Common myeloid progenitor, CD34-positive (primary cell): ENCODE results near the gene HDAC9.

Experiments used
- CTCF ChIA-PET: fragments of 350-600 bp; sonication (Branson Sonifier 250); formaldehyde crosslinking; loops from one replicate; lab custom pipeline; 2021; ENCODE audit warnings: antibody characterized with exemption; lab: Charles Lee
- POLR2A ChIA-PET: fragments of 350-600 bp; sonication (Branson Sonifier 250); formaldehyde crosslinking; loops from one replicate; lab custom pipeline; 2021; ENCODE audit warnings: antibody characterized with exemption; lab: Charles Lee
- DNase-seq, 3 donors: peaks; one replicate each; pipeline versions ENCODE4 v3.0.0 to v3.0.0-alpha.2; 2013
- H3K27ac ChIP-seq, 2 experiments: 1 replicate in 1 of 2; 2 replicates in 1 of 2; pipeline ENCODE4 v1.7.0; 2013; ENCODE audit warnings: inconsistent platforms in 2 of 2, low read length in 2 of 2, mild to moderate bottlenecking in 2 of 2, low read depth in 1 of 2, moderate library complexity in 1 of 2; ENCODE audit not compliant: severe bottlenecking in 2 of 2, insufficient read depth in 1 of 2, poor library complexity in 1 of 2
- H3K27me3 ChIP-seq, 5 experiments: replicated peaks in 2 of 5; 1 replicate in 3 of 5; 2 replicates in 2 of 5; pipeline versions ENCODE4 v1.6.1 to v1.7.0; 2013; ENCODE audit warnings: low read length in 4 of 5, mild to moderate bottlenecking in 2 of 5, moderate library complexity in 2 of 5, inconsistent platforms in 1 of 5; ENCODE audit not compliant: insufficient read depth in 5 of 5, control insufficient read depth in 4 of 5
- H3K36me3 ChIP-seq, 4 experiments: 1 replicate in 2 of 4; 2 replicates in 2 of 4; pipeline versions ENCODE4 v1.6.1 to v1.7.0; 2013; ENCODE audit warnings: low read length in 3 of 4, control low read depth in 1 of 4, mild to moderate bottlenecking in 1 of 4; ENCODE audit not compliant: control insufficient read depth in 4 of 4, insufficient read depth in 4 of 4
- H3K4me1 ChIP-seq, 4 experiments: 1 replicate in 3 of 4; 2 replicates in 1 of 4; pipeline versions ENCODE4 v1.6.1 to v1.7.1; 2013; ENCODE audit warnings: low read length in 3 of 4, mild to moderate bottlenecking in 3 of 4, control low read depth in 1 of 4, inconsistent platforms in 1 of 4, moderate library complexity in 1 of 4; ENCODE audit not compliant: control insufficient read depth in 4 of 4, insufficient read depth in 4 of 4; ENCODE audit errors: control extremely low read depth in 1 of 4
- H3K4me3 ChIP-seq, 7 experiments: 1 replicate in 4 of 7; 2 replicates in 3 of 7; pipeline versions ENCODE4 v1.5.1 to v1.7.0; 2013; ENCODE audit warnings: mild to moderate bottlenecking in 7 of 7, low read length in 6 of 7, moderate library complexity in 6 of 7, inconsistent platforms in 2 of 7, low read depth in 2 of 7, control low read depth in 1 of 7; ENCODE audit not compliant: insufficient read depth in 4 of 7, control insufficient read depth in 1 of 7; ENCODE audit errors: extremely low read depth in 1 of 7
- H3K9me3 ChIP-seq, 5 experiments: 1 replicate in 4 of 5; 2 replicates in 1 of 5; pipeline versions ENCODE4 v1.6.1 to v1.7.1; 2013; ENCODE audit warnings: low read length in 4 of 5, mild to moderate bottlenecking in 2 of 5, inconsistent platforms in 1 of 5, low read depth in 1 of 5, moderate library complexity in 1 of 5; ENCODE audit not compliant: control insufficient read depth in 4 of 5, insufficient read depth in 2 of 5; ENCODE audit errors: control extremely low read depth in 1 of 5
- WGBS: methylation state at CpG from one replicate; pipeline ENCODE4 v1.1.5; 2013; ENCODE audit not compliant: insufficient coverage; 5-methylcytosine and 5-hydroxymethylcytosine counted together

The HDAC9 gene

DNA sequence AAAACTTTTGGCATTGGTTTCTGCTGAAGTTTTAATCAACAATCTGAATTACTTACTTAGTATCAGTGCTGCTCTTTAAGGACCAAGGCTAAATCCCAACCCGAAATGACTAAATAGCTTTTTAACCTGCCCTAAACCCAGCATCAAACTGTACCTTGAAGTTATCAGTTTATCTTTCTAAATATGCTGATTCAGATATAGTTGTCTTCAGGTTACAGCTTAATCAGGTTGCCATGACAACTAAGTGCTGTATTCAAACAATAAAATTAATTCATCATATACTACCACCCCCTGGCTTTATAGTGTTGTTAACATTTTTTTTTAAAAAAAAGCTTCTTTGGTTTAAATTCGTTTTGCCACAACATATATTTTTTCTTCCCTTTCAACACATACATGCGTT is 382.3 kb downstream of the HDAC9 start:
- DNase-seq: no peak
- no peak overlapping the region for H3K4me3 ChIP-seq
- peaks cover 0 to 6% (median 0%) of the 10 kb centered on the region in 5 experiments for H3K9me3 ChIP-seq
- H3K27me3 ChIP-seq: no peaks in the 10 kb centered on the region
- ChIA-PET POLR2A (no interaction called here), CTCF (no interaction called here)
- H3K27ac ChIP-seq: no peak overlapping the region
- WGBS: no CpG with 5 or more reads among the region's 3 CpGs
- H3K36me3 ChIP-seq: no peaks in the 10 kb centered on the region
- no peaks in the 10 kb centered on the region for H3K4me1 ChIP-seq

GRCh38 chr7:18886832-18887231 is 391.3 kb downstream of the HDAC9 start:
- H3K9me3 ChIP-seq: peaks cover 0 to 1% (median 0%) of the 10 kb centered on the region in 5 experiments
- POLR2A ChIA-PET: no interaction called here
- DNase-seq: no peak
- H3K4me3 ChIP-seq: no peak overlapping the region
- no CpG with 5 or more reads among the region's 4 CpGs for WGBS
- H3K36me3 ChIP-seq: no peaks in the 10 kb centered on the region
- no peaks in the 10 kb centered on the region for H3K4me1 ChIP-seq
- no peaks in the 10 kb centered on the region for H3K27me3 ChIP-seq
- H3K27ac ChIP-seq: no peak overlapping the region
- CTCF ChIA-PET: no interaction called here

GRCh38 chr7:18889436-18889835 is 393.9 kb downstream of the HDAC9 start:
- no peaks in the 10 kb centered on the region for H3K4me1 ChIP-seq
- H3K27ac ChIP-seq: no peak overlapping the region
- POLR2A ChIA-PET: no interaction called here
- no peaks in the 10 kb centered on the region for H3K36me3 ChIP-seq
- WGBS: 83% methylated on average over 1 of the region's 1 CpG
- no peak overlapping the region for H3K4me3 ChIP-seq
- CTCF ChIA-PET: no interaction called here
- DNase-seq: no peak
- H3K27me3 ChIP-seq: no peaks in the 10 kb centered on the region
- H3K9me3 ChIP-seq: no peaks in the 10 kb centered on the region

DNA sequence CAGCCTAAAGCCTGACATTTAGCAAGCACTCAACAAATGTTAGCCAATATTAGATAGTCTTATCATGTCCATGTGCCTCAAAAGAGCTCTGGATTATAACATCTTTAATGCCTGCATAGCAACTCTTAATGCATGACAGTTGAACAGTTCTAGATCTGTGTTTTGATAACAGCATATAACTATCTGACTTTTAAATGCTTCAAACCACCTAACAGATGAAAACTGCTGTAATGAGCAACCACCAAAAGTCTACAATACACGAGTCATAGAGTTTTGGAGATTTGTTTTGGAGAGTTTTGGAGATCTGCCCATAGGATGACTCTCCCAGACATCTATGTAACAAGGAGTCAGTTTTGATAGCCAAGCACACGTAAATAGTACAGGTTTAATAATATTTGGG is 394.6 kb downstream of the HDAC9 start:
- no CpG with 5 or more reads among the region's 2 CpGs for WGBS
- CTCF ChIA-PET: no interaction called here
- DNase-seq: no peak

DNA sequence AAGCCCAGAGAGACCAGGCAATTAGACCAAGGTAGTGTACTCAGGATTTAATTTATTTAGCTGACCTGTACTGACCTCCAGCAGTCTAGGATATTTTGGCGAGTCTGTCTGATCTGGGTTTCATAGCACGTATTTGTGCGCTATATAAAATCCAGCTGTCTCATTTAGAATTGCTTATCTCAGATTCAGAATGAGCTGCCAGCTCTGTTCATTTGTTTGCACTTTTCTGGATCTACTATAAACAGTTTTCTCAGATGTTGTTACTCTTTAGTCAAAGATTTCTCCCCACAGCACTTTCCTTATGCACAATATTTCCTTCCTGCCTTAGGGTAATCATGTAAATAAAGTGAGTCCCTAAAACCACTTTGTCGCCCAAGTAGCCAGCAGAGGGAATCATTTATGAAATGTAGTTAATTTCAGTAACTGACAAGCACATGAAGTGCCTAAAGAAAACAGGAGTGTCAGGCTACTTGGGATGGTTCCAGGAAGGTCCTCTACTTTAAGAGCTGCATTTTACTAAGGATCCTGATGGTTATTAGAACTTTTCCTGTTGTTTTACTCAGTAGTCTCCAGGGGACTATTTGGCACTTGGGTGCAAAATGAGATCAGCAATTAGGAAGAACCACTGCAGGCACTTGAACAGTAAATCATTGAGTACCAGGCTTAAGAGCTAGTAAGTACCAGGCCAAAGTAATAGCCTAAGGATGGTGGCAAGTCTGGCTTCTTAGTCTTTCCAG is 395.5 kb downstream of the HDAC9 start:
- Histone ChIP-seq H3K27ac (no peak overlapping the region), H3K9me3 (no peaks in the 10 kb centered on the region), H3K27me3 (no peaks in the 10 kb centered on the region), H3K4me3 (no peak overlapping the region), H3K4me1 (no peaks in the 10 kb centered on the region), H3K36me3 (no peaks in the 10 kb centered on the region)
- CTCF ChIA-PET: no interaction called here
- no peak for DNase-seq
- POLR2A ChIA-PET: no interaction called here
- WGBS: 97% methylated on average over 4 of the region's 4 CpGs

More for the DNA sequence above, 394.6 kb downstream of the HDAC9 start:
- Histone ChIP-seq H3K27me3 (no peaks in the 10 kb centered on the region), H3K4me3 (no peak overlapping the region), H3K9me3 (no peaks in the 10 kb centered on the region), H3K27ac (no peak overlapping the region), H3K36me3 (no peaks in the 10 kb centered on the region), H3K4me1 (no peaks in the 10 kb centered on the region)
- POLR2A ChIA-PET: no interaction called here

- H3K4me3 ChIP-seq: no peak overlapping the region
- H3K4me1 ChIP-seq: no peaks in the 10 kb centered on the region
- ChIA-PET CTCF (interaction anchor here (0.6 kb wide), 1 partner anchor 113 kb away, joined by 3 read pairs; no protein-coding TSS in a partner anchor), POLR2A (no interaction called here)
- no peaks in the 10 kb centered on the region for H3K36me3 ChIP-seq
- no peak for DNase-seq
- H3K27ac ChIP-seq: no peak overlapping the region
- H3K27me3 ChIP-seq: no peaks in the 10 kb centered on the region
- WGBS: 100% methylated on average over 3 of the region's 3 CpGs
- no peaks in the 10 kb centered on the region for H3K9me3 ChIP-seq
Measured at GRCh38 chr7:18893156-18893555, 397.6 kb downstream of the HDAC9 start.

DNA sequence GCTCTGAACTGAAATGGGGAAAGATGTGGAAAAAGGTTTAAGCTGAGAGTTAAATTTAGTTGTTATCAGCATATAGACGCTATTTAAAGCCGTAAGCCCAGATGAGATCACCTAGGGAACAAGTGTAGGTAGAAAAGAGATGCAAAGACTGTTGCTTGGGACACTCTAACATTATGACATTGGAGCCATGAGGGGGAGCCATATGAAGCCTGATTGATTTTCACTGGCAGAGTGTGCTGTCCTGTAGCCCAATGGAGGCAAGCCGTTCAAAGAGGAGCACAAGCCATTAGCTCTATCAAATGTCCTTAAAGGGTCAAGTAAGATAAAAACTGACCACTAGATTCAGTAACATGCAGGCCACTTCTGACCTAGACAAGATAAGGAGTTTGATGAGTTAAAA is 398.6 kb downstream of the HDAC9 start:
- Histone ChIP-seq H3K9me3 (no peaks in the 10 kb centered on the region), H3K36me3 (no peaks in the 10 kb centered on the region), H3K27me3 (no peaks in the 10 kb centered on the region), H3K4me3 (no peak overlapping the region), H3K4me1 (no peaks in the 10 kb centered on the region), H3K27ac (no peak overlapping the region)
- CTCF ChIA-PET: no interaction called here
- 100% methylated on average over 2 of the region's 3 CpGs for WGBS
- POLR2A ChIA-PET: no interaction called here
- DNase-seq: no peak
